SK-N-SH (cell line): Measurements from ENCODE around the gene OPA3. TPM values are rescaled to one million over a fixed set of nuclear protein-coding genes. Genes with fewer than 3 reads are reported as not detected.

ENCODE experiments used
- CTCF ChIA-PET: fragments of 300-600, 350-600 bp; formaldehyde crosslinking; extraction: SDS; loops from one replicate; lab custom pipeline; 2021; lab: Yijun Ruan, JAX
- POLR2A ChIA-PET: fragments of 350-600 bp; sonication (Branson Sonifier 250); formaldehyde crosslinking; extraction: SDS; loops from one replicate; lab custom pipeline; 2020; ENCODE audit warnings: antibody characterized with exemption, inconsistent platforms; lab: Yijun Ruan, JAX
- DNase-seq: peaks from one replicate; pipeline ENCODE4 v3.0.0; 2012
- H2AFZ ChIP-seq: fragments of 200-600 bp; sonication (generic); 2 replicates; pipeline ENCODE4 v1.8.1; 2016; ENCODE audit warnings: antibody characterized with exemption, mild to moderate bottlenecking, low read depth
- H3F3A ChIP-seq: fragments of 200-600 bp; sonication (generic); replicated peaks from 2 replicates; pipeline ENCODE3; 2016; ENCODE audit warnings: antibody characterized with exemption, mild to moderate bottlenecking; ENCODE audit not compliant: insufficient read depth
- H3K27ac ChIP-seq, 2 experiments: fragments of 200-500 bp in 1 of 2; fragments of 200-600 bp in 1 of 2; sonication (Bioruptor generic) in 1 of 2; sonication (generic), shearing (Covaris generic) in 1 of 2; 2 replicates each; pipeline versions ENCODE4 v1.5.1 to v1.6.1; 2014 to 2016; ENCODE audit warnings: low read depth in 2 of 2, inconsistent platforms in 1 of 2, low read length in 1 of 2, mild to moderate bottlenecking in 1 of 2, mixed read lengths in 1 of 2
- H3K27me3 ChIP-seq: fragments of 200-600 bp; sonication (generic), shearing (Covaris generic); 2 replicates; pipeline ENCODE4 v1.6.1; 2016; ENCODE audit warnings: mixed run types; ENCODE audit not compliant: insufficient read depth
- H3K36me3 ChIP-seq, 2 experiments: fragments of 200-500 bp in 1 of 2; fragments of 200-600 bp in 1 of 2; sonication (Bioruptor generic) in 1 of 2; sonication (generic) in 1 of 2; replicated peaks in 1 of 2; 2 replicates each; pipeline versions ENCODE3 to v1.5.1; 2014 to 2016; ENCODE audit warnings: low read length in 1 of 2, mild to moderate bottlenecking in 1 of 2; ENCODE audit not compliant: insufficient read depth in 2 of 2, control insufficient read depth in 1 of 2
- H3K4me1 ChIP-seq, 2 experiments: fragments of 200-500 bp in 1 of 2; fragments of 200-600 bp in 1 of 2; sonication (Bioruptor generic) in 1 of 2; sonication (generic), shearing (Covaris generic) in 1 of 2; 2 replicates each; pipeline versions ENCODE4 v1.5.1 to v1.6.1; 2014 to 2016; ENCODE audit warnings: low read depth in 1 of 2, low read length in 1 of 2, mixed run types in 1 of 2; ENCODE audit not compliant: insufficient read depth in 2 of 2, control insufficient read depth in 1 of 2
- H3K4me2 ChIP-seq: fragments of 200-600 bp; sonication (generic), shearing (Covaris generic); 2 replicates; pipeline ENCODE4 v1.6.1; 2017; ENCODE audit warnings: mixed run types
- H3K4me3 ChIP-seq, 2 experiments: fragments of 200-500 bp in 1 of 2; fragments of 200-600 bp in 1 of 2; sonication (Bioruptor generic) in 1 of 2; sonication (generic), shearing (Covaris generic) in 1 of 2; 2 replicates each; pipeline versions ENCODE4 v1.5.1 to v1.8.1; 2014 to 2016; ENCODE audit warnings: low read depth in 2 of 2, inconsistent platforms in 1 of 2, low read length in 1 of 2, mild to moderate bottlenecking in 1 of 2, mixed read lengths in 1 of 2, moderate library complexity in 1 of 2
- H3K79me2 ChIP-seq: fragments of 200-600 bp; sonication (generic); 2 replicates; pipeline ENCODE4 v1.8.1; 2017; ENCODE audit warnings: mild to moderate bottlenecking; ENCODE audit not compliant: insufficient read depth
- H3K9ac ChIP-seq: fragments of 200-600 bp; sonication (generic); 2 replicates; pipeline ENCODE4 v1.6.1; 2017; ENCODE audit warnings: mixed run types
- H3K9me2 ChIP-seq: fragments of 200-600 bp; sonication (generic); 2 replicates; pipeline ENCODE4 v1.6.1; 2017; ENCODE audit warnings: mixed run types
- H3K9me3 ChIP-seq: fragments of 200-600 bp; sonication (generic); 2 replicates; pipeline ENCODE4 v1.6.1; 2017; ENCODE audit warnings: mixed run types, mild to moderate bottlenecking, moderate library complexity
- H4K20me1 ChIP-seq: fragments of 200-600 bp; sonication (generic); 2 replicates; pipeline ENCODE4 v1.6.1; 2017; ENCODE audit warnings: mild to moderate bottlenecking, mixed run types; ENCODE audit not compliant: insufficient read depth
- CHD2 ChIP-seq: fragments of 150-350 bp; IDR thresholded peaks from 2 replicates; pipeline ENCODE4 v1.6.1; 2018; ENCODE audit warnings: low read length; ENCODE audit not compliant: partially characterized antibody
- EP300 ChIP-seq, 2 experiments: IDR thresholded peaks; 2 replicates each; pipeline versions ENCODE4 v1.4.0 to v1.6.1; 2012; ENCODE audit warnings: borderline replicate concordance in 1 of 2, low read depth in 1 of 2, low read length in 1 of 2
- EZH2phosphoT487 ChIP-seq: fragments of 200-600 bp; sonication (generic); IDR thresholded peaks from 2 replicates; pipeline ENCODE4 v1.6.1; 2017; ENCODE audit warnings: low read depth, mixed run types, mild to moderate bottlenecking, antibody characterized with exemption, moderate library complexity, borderline replicate concordance
- GABPA ChIP-seq: IDR thresholded peaks from 2 replicates; pipeline ENCODE4 v1.4.0; 2012; ENCODE audit warnings: low read depth, mild to moderate bottlenecking
- JUND ChIP-seq: IDR thresholded peaks from 2 replicates; pipeline ENCODE4 v1.4.0; 2012
- NRF1 ChIP-seq: IDR thresholded peaks from 2 replicates; pipeline ENCODE4 v1.6.1; 2012; ENCODE audit warnings: low read depth, mild to moderate bottlenecking, low read length
- RXRA ChIP-seq: IDR thresholded peaks from 2 replicates; pipeline ENCODE4 v1.4.0; 2012; ENCODE audit warnings: low read depth, mild to moderate bottlenecking, borderline replicate concordance
- SIN3A ChIP-seq: IDR thresholded peaks from 2 replicates; pipeline ENCODE4 v1.6.1; 2012; ENCODE audit warnings: low read depth, mild to moderate bottlenecking, low read length, moderate library complexity, borderline replicate concordance
- SMC3 ChIP-seq: IDR thresholded peaks from 2 replicates; pipeline ENCODE4 v1.6.1; 2012; ENCODE audit warnings: low read depth, low read length, improper control_type of control experiment
- TAF1 ChIP-seq: IDR thresholded peaks from 2 replicates; pipeline ENCODE4 v1.6.1; 2012; ENCODE audit warnings: low read depth, mild to moderate bottlenecking, low read length, moderate library complexity, borderline replicate concordance
- TCF12 ChIP-seq: IDR thresholded peaks from 2 replicates; pipeline ENCODE4 v1.4.0; 2012
- TEAD4 ChIP-seq: IDR thresholded peaks from 2 replicates; pipeline ENCODE4 v1.4.0; 2012; ENCODE audit warnings: mild to moderate bottlenecking, borderline replicate concordance; ENCODE audit not compliant: insufficient read depth
- WGBS: methylation state at CpG from one replicate; pipeline ENCODE4 v1.1.6; 2017; ENCODE audit warnings: low lambda C conversion rate; 5-methylcytosine and 5-hydroxymethylcytosine counted together
- polyA plus RNA-seq, 3 experiments: library from polyadenylated mRNA; depleted of rRNA; stranded (reverse); fragments of >200 nt; gene quantifications; 2 replicates each; pipeline ENCODE4 v1.2.3, GENCODE V29; 2012
- TF ChIP-seq, protein P1 (sequence below): IDR thresholded peaks from 2 replicates; pipeline ENCODE4 v1.6.1; 2012; ENCODE audit warnings: mild to moderate bottlenecking, low read depth, low read length, moderate library complexity
- TF ChIP-seq, protein P2 (sequence below): fragments of 150-350 bp; IDR thresholded peaks from 2 replicates; pipeline ENCODE4 v1.6.1; 2016; ENCODE audit warnings: mild to moderate bottlenecking, low read depth, low read length
- TF ChIP-seq, protein P3 (sequence below): IDR thresholded peaks from 2 replicates; pipeline ENCODE4 v1.4.0; 2012; ENCODE audit warnings: low read depth, borderline replicate concordance
- TF ChIP-seq, protein P4 (sequence below): fragments of 150-350 bp; IDR thresholded peaks from 2 replicates; pipeline ENCODE4 v1.6.1; 2017; ENCODE audit warnings: antibody characterized with exemption, low read length, low read depth, borderline replicate concordance
- TF ChIP-seq, protein P5 (sequence below): fragments of 200-600 bp; sonication (generic); IDR thresholded peaks from 2 replicates; pipeline ENCODE4 v1.6.1; 2017; ENCODE audit warnings: antibody characterized with exemption, mild to moderate bottlenecking, moderate library complexity

OPA3 gene
- polyA plus RNA-seq, 1 of the 3 experiments (the other 2 are of a cell fraction), result 10.0 TPM

DNA sequence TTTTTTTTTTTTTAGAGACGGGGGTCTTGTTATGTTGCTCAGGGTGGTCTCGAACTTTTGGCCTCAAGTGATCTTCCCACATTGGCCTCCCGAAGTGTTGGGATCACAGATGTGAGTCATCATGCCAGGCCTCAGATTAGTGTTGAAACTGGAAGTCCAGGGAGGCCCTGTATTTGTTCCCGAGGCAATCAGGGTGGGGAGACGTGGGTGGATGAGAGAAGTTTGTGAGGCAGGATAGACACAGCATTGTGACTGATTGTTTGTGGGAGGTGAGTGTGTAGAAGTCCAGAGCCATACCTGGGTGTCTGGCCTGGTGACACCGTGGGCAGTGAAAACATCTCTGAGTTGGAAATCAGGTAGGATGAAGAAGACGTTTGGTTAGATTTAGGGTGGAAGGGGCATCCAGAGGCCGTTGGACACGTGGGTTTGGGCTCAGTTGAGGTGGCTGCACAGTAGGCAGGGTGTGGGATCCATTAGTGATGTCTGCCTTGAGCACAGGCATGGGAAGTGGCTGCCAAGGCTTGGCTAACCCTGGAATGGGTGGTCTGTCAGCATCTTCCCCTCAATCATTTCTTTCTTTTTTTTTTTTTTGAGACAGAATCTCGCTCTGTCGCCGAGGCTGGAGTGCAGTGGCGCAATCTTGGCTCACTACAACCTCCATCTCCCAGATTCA is 100.2 kb downstream of the OPA3 start (continued):
- TF ChIP-seq, protein P1, sequence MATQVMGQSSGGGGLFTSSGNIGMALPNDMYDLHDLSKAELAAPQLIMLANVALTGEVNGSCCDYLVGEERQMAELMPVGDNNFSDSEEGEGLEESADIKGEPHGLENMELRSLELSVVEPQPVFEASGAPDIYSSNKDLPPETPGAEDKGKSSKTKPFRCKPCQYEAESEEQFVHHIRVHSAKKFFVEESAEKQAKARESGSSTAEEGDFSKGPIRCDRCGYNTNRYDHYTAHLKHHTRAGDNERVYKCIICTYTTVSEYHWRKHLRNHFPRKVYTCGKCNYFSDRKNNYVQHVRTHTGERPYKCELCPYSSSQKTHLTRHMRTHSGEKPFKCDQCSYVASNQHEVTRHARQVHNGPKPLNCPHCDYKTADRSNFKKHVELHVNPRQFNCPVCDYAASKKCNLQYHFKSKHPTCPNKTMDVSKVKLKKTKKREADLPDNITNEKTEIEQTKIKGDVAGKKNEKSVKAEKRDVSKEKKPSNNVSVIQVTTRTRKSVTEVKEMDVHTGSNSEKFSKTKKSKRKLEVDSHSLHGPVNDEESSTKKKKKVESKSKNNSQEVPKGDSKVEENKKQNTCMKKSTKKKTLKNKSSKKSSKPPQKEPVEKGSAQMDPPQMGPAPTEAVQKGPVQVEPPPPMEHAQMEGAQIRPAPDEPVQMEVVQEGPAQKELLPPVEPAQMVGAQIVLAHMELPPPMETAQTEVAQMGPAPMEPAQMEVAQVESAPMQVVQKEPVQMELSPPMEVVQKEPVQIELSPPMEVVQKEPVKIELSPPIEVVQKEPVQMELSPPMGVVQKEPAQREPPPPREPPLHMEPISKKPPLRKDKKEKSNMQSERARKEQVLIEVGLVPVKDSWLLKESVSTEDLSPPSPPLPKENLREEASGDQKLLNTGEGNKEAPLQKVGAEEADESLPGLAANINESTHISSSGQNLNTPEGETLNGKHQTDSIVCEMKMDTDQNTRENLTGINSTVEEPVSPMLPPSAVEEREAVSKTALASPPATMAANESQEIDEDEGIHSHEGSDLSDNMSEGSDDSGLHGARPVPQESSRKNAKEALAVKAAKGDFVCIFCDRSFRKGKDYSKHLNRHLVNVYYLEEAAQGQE, result no peak
- no peak for TF ChIP-seq JUND
- TF ChIP-seq EZH2phosphoT487, result no peak
- TF ChIP-seq TCF12, result no peak
- no peak for TF ChIP-seq TAF1
- TF ChIP-seq, protein P2, sequence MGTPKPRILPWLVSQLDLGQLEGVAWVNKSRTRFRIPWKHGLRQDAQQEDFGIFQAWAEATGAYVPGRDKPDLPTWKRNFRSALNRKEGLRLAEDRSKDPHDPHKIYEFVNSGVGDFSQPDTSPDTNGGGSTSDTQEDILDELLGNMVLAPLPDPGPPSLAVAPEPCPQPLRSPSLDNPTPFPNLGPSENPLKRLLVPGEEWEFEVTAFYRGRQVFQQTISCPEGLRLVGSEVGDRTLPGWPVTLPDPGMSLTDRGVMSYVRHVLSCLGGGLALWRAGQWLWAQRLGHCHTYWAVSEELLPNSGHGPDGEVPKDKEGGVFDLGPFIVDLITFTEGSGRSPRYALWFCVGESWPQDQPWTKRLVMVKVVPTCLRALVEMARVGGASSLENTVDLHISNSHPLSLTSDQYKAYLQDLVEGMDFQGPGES, result no peak
- TF ChIP-seq GABPA, result no peak

DNA sequence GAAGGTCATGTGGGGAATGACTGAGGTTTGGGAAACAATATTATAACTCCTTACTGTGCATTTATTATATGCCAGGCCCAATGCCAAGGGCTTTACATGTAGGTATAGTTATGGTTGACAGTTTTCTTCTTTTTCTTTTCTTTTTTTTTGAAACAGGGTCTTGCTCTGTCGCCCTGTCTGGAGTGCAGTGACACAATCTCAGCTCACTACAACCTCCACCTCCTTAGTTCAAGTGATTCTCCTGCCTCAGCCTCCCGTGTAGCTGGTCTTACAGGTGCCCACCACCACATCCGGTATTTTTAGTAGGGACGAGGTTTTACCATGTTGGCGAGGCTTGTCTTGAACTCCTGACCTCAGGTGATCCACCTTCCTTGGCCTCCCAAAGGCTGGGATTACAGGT is 101.6 kb downstream of the OPA3 start:
- Histone ChIP-seq H2AFZ (no peak overlapping the region), H3K4me3 (no peak overlapping the region), H3F3A (peaks cover 14% of the 10 kb centered on the region), H3K9me3 (no peaks in the 10 kb centered on the region), H3K36me3 (no peaks in the 10 kb centered on the region), H3K27ac (no peak overlapping the region), H3K4me2 (no peak overlapping the region), H4K20me1 (no peaks in the 10 kb centered on the region), H3K27me3 (no peaks in the 10 kb centered on the region), H3K4me1 (peaks cover 0 to 1% of the 10 kb centered on the region in 2 experiments; a peak in 2 of 4 replicates), H3K9ac (no peak overlapping the region), H3K9me2 (no peaks in the 10 kb centered on the region), H3K79me2 (no peaks in the 10 kb centered on the region)
- ChIA-PET POLR2A (no interaction called here), CTCF (interaction anchor here (0.6 to 27.6 kb wide), 3 partner anchors 11 to 118 kb away, joined by 3 to 870 read pairs (median 4); no protein-coding TSS in a partner anchor)
- 81% methylated on average over 5 of the region's 5 CpGs for WGBS
- DNase-seq, result no peak
- TF ChIP-seq SMC3 (no peak), NRF1 (no peak), EP300 (IDR thresholded peaks at IDR 0.05; ENCODE audit: borderline replicate concordance in 1 of 2, low read depth in 1 of 2, low read length in 1 of 2) (no peak), SIN3A (no peak), RXRA (no peak), TEAD4 (no peak), JUND (no peak), CHD2 (no peak)
- TF ChIP-seq, protein P1, result no peak
- TF ChIP-seq, protein P3, sequence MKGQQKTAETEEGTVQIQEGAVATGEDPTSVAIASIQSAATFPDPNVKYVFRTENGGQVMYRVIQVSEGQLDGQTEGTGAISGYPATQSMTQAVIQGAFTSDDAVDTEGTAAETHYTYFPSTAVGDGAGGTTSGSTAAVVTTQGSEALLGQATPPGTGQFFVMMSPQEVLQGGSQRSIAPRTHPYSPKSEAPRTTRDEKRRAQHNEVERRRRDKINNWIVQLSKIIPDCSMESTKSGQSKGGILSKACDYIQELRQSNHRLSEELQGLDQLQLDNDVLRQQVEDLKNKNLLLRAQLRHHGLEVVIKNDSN, result no peak
- TF ChIP-seq, protein P4, sequence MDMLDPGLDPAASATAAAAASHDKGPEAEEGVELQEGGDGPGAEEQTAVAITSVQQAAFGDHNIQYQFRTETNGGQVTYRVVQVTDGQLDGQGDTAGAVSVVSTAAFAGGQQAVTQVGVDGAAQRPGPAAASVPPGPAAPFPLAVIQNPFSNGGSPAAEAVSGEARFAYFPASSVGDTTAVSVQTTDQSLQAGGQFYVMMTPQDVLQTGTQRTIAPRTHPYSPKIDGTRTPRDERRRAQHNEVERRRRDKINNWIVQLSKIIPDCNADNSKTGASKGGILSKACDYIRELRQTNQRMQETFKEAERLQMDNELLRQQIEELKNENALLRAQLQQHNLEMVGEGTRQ, result no peak
- TF ChIP-seq, protein P5, sequence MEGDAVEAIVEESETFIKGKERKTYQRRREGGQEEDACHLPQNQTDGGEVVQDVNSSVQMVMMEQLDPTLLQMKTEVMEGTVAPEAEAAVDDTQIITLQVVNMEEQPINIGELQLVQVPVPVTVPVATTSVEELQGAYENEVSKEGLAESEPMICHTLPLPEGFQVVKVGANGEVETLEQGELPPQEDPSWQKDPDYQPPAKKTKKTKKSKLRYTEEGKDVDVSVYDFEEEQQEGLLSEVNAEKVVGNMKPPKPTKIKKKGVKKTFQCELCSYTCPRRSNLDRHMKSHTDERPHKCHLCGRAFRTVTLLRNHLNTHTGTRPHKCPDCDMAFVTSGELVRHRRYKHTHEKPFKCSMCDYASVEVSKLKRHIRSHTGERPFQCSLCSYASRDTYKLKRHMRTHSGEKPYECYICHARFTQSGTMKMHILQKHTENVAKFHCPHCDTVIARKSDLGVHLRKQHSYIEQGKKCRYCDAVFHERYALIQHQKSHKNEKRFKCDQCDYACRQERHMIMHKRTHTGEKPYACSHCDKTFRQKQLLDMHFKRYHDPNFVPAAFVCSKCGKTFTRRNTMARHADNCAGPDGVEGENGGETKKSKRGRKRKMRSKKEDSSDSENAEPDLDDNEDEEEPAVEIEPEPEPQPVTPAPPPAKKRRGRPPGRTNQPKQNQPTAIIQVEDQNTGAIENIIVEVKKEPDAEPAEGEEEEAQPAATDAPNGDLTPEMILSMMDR, result no peak
